WTC11 (cell line): ENCODE results near the gene ABHD11.

ENCODE experiments used
- ATF1 ChIP-seq: sonication (generic); formaldehyde crosslinking; IDR thresholded peaks from 2 replicates; pipeline ENCODE4 v1.8.1; 2023; ENCODE audit warnings: mild to moderate bottlenecking, moderate library complexity, missing genetic modification reagents
- CTCF ChIP-seq: fragments of 200-600 bp; IDR thresholded peaks from 2 replicates; pipeline ENCODE4 v1.8.0; 2022; ENCODE audit warnings: antibody characterized with exemption
- HMGXB4 ChIP-seq: sonication (generic); formaldehyde crosslinking; IDR thresholded peaks from 2 replicates; pipeline ENCODE4 v1.8.1; 2023; ENCODE audit warnings: mild to moderate bottlenecking, moderate library complexity, missing genetic modification reagents
- JAZF1 ChIP-seq: fragments of 250-450 bp; sonication (Bioruptor Pico); IDR thresholded peaks from 2 replicates; pipeline ENCODE4 v1.9.0; 2021; ENCODE audit warnings: moderate library complexity, mild to moderate bottlenecking, inconsistent platforms
- MAX ChIP-seq: sonication (generic); formaldehyde crosslinking; IDR thresholded peaks from 2 replicates; pipeline ENCODE4 v1.8.0; 2022; ENCODE audit warnings: mild to moderate bottlenecking, missing genetic modification reagents
- NR1H2 ChIP-seq: sonication (generic); formaldehyde crosslinking; IDR thresholded peaks from 2 replicates; pipeline ENCODE4 v1.9.0; 2021; ENCODE audit warnings: mild to moderate bottlenecking, moderate library complexity, missing genetic modification reagents
- RORB ChIP-seq: fragments of 250-450 bp; sonication (Bioruptor Pico); IDR thresholded peaks from 2 replicates; pipeline ENCODE4 v1.9.0; 2021; ENCODE audit warnings: mild to moderate bottlenecking
- SP1 ChIP-seq: sonication (generic); formaldehyde crosslinking; conservative IDR thresholded peaks from 2 replicates; pipeline ENCODE4 v1.8.1; 2022; ENCODE audit warnings: missing genetic modification reagents
- TEAD4 ChIP-seq: sonication (generic); formaldehyde crosslinking; IDR thresholded peaks from 2 replicates; pipeline ENCODE4 v1.8.0; 2022; ENCODE audit warnings: mild to moderate bottlenecking, missing genetic modification reagents
- TF ChIP-seq, protein P1 (sequence below): sonication (generic); formaldehyde crosslinking; IDR thresholded peaks from 2 replicates; pipeline ENCODE4 v1.8.0; 2023; ENCODE audit warnings: missing genetic modification reagents
- TF ChIP-seq, protein P2 (sequence below): sonication (generic); formaldehyde crosslinking; IDR thresholded peaks from 2 replicates; pipeline ENCODE4 v1.8.1; 2022; ENCODE audit warnings: low read depth, missing genetic modification reagents, borderline replicate concordance

GRCh38 chr7:73746378-73746777 is 7.8 kb upstream of the ABHD11 start:
- TF ChIP-seq HMGXB4 (CRISPR knock-in tag) (no peak), CTCF (no peak), NR1H2 (CRISPR knock-in tag) (no peak), SP1 (CRISPR knock-in tag) (no peak), TEAD4 (no peak), JAZF1 (CRISPR knock-in tag) (no peak), MAX (CRISPR knock-in tag) (no peak), ATF1 (CRISPR knock-in tag) (no peak), RORB (no peak)
- TF ChIP-seq, protein P1, sequence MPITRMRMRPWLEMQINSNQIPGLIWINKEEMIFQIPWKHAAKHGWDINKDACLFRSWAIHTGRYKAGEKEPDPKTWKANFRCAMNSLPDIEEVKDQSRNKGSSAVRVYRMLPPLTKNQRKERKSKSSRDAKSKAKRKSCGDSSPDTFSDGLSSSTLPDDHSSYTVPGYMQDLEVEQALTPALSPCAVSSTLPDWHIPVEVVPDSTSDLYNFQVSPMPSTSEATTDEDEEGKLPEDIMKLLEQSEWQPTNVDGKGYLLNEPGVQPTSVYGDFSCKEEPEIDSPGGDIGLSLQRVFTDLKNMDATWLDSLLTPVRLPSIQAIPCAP (CRISPR knock-in tag) = no peak
- TF ChIP-seq, protein P2, sequence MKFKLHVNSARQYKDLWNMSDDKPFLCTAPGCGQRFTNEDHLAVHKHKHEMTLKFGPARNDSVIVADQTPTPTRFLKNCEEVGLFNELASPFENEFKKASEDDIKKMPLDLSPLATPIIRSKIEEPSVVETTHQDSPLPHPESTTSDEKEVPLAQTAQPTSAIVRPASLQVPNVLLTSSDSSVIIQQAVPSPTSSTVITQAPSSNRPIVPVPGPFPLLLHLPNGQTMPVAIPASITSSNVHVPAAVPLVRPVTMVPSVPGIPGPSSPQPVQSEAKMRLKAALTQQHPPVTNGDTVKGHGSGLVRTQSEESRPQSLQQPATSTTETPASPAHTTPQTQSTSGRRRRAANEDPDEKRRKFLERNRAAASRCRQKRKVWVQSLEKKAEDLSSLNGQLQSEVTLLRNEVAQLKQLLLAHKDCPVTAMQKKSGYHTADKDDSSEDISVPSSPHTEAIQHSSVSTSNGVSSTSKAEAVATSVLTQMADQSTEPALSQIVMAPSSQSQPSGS = no peak
